ENCODE results near the gene JAKMIP1.

GRCh38 chr4:6227412-6228157 is 27.2 kb upstream of the JAKMIP1 start:
- TF ChIP-seq CTCF (IDR thresholded peaks at IDR 0.05) (no peak), POLR2A (IDR thresholded peaks at IDR 0.05) (no peak)

Data from lower leg skin (tissue), 3 donors.